Neural progenitor cell (in vitro differentiated cells): Measurements from ENCODE around the gene PRH1.

Source experiments
- EZH2 ChIP-seq: fragments of 200-600 bp; sonication (generic); IDR thresholded peaks from 2 replicates; pipeline ENCODE4 v1.6.1; 2017; ENCODE audit warnings: antibody characterized with exemption, mild to moderate bottlenecking, moderate library complexity
- EZH2phosphoT487 ChIP-seq: fragments of 200-600 bp; sonication (generic); IDR thresholded peaks from 2 replicates; pipeline ENCODE4 v1.6.1; 2017; ENCODE audit warnings: antibody characterized with exemption
- TF ChIP-seq, protein P1 (sequence below): fragments of 200-600 bp; sonication (generic); IDR thresholded peaks from 2 replicates; pipeline ENCODE4 v1.5.1; 2017; ENCODE audit warnings: antibody characterized with exemption, mild to moderate bottlenecking

DNA sequence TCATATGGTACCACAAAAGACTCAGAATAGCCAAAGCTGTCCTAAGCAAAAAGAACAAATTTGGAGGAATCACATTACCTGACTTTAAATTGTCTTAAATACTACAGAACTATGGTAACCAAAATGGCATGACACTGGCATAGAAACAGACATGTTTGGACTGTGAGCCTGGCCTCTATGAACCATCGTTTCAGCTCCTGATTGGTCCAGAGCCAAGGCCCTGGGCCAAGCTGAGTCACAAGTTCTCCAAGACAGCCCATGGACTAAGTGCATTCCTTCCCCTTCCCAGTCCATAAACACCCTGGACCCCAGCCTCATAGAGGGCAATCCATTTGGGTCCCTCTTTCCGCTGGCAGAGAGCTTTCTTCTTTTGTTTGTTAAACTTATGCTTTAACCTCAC lies 22.7 kb downstream of the PRH1 start:
- TF ChIP-seq, protein P1, sequence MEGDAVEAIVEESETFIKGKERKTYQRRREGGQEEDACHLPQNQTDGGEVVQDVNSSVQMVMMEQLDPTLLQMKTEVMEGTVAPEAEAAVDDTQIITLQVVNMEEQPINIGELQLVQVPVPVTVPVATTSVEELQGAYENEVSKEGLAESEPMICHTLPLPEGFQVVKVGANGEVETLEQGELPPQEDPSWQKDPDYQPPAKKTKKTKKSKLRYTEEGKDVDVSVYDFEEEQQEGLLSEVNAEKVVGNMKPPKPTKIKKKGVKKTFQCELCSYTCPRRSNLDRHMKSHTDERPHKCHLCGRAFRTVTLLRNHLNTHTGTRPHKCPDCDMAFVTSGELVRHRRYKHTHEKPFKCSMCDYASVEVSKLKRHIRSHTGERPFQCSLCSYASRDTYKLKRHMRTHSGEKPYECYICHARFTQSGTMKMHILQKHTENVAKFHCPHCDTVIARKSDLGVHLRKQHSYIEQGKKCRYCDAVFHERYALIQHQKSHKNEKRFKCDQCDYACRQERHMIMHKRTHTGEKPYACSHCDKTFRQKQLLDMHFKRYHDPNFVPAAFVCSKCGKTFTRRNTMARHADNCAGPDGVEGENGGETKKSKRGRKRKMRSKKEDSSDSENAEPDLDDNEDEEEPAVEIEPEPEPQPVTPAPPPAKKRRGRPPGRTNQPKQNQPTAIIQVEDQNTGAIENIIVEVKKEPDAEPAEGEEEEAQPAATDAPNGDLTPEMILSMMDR: no peak
- no peak for TF ChIP-seq EZH2
- no peak for TF ChIP-seq EZH2phosphoT487
